Adipocyte (in vitro differentiated cells): ENCODE measurements around the gene MYO1A.
A peak's percentile ranks its signal among the peaks of the same experiment; 100 is the strongest.
"Not testable (repeated sequence)": the region's sequence is repeated elsewhere in the genome, so short reads cannot be mapped to it uniquely, and the experiment has no call there.

Experiments
- DNase-seq: peaks from one replicate; pipeline ENCODE4 v3.0.0-alpha.2; 2015; ENCODE audit warnings: low read depth
- H3K27me3 ChIP-seq: replicated peaks from 2 replicates; pipeline ENCODE4 v1.7.0; 2013; ENCODE audit warnings: mild to moderate bottlenecking, low read length, moderate library complexity; ENCODE audit not compliant: control insufficient read depth, insufficient read depth
- H3K36me3 ChIP-seq: 2 replicates; pipeline ENCODE4 v1.7.0; 2013; ENCODE audit warnings: low read length, mild to moderate bottlenecking, moderate library complexity; ENCODE audit not compliant: control insufficient read depth, insufficient read depth, severe bottlenecking
- H3K4me1 ChIP-seq: 2 replicates; pipeline ENCODE4 v1.7.0; 2013; ENCODE audit warnings: mild to moderate bottlenecking, low read length, moderate library complexity; ENCODE audit not compliant: control insufficient read depth, insufficient read depth
- H3K4me3 ChIP-seq: 2 replicates; pipeline ENCODE4 v1.7.0; 2013; ENCODE audit warnings: mild to moderate bottlenecking, low read length, moderate library complexity
- H3K9ac ChIP-seq: 2 replicates; pipeline ENCODE4 v1.7.0; 2013; ENCODE audit warnings: mild to moderate bottlenecking, low read length, moderate library complexity
- H3K9me3 ChIP-seq: 2 replicates; pipeline ENCODE4 v1.7.0; 2013; ENCODE audit warnings: mild to moderate bottlenecking, low read length, moderate library complexity; ENCODE audit not compliant: control insufficient read depth

The MYO1A gene

GRCh38 chr12:57027011-57027804 lies 22.7 kb downstream of the MYO1A start:
- Histone ChIP-seq H3K4me1 (no peaks in the 10 kb centered on the region), H3K9ac (no peak overlapping the region), H3K4me3 (no peak overlapping the region), H3K9me3 (no peaks in the 10 kb centered on the region), H3K36me3 (no peaks in the 10 kb centered on the region), H3K27me3 (peaks cover 58% of the 10 kb centered on the region)
- no peak for DNase-seq

DNA sequence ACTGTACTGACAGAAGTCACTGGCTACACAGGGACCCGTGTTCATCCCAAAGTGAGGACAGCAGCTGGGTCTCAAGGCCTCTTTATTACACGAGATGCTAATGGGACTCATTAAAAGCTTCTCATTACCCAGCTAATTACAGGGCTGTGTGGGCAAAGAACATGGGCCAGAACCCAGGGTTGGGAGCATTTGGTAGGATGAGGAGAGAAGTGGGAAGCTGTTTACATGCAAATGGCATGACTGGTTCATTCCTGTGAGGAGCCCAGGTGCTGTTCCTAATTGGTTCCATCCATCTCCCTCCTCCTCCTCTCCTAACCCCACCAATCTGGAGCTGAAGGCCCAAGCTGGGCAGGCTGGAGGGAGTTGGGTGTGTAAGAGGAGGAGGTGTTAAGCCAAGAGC lies 24.7 kb downstream of the MYO1A start:
- Histone ChIP-seq H3K9me3 (no peaks in the 10 kb centered on the region), H3K4me1 (no peaks in the 10 kb centered on the region), H3K9ac (no peak overlapping the region), H3K27me3 (peaks cover 44% of the 10 kb centered on the region), H3K36me3 (no peaks in the 10 kb centered on the region), H3K4me3 (no peak overlapping the region)
- DNase-seq, result no peak

DNA sequence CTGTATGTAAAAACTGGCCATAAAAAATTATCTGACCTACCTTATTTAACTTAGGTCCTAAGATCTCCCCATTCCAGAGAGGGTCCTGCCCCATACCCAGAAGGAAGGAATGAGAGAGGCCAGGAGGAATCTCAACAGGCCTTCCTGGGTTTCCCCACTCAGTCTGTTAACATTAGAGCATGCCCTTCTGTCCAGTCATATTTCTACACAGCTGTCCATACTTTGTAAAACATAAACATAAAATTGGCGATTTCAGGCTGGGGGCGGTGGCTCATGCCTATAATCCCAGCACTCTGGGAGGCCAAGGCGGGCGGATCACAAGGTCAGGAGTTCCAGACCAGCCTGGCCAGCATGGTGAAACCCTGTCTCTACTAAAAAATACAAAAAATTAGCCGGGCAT lies 27.6 kb downstream of the MYO1A start:
- peaks cover 21% of the 10 kb centered on the region for H3K27me3 ChIP-seq
- peak; percentile 23 for DNase-seq
- not testable (repeated sequence) for H3K9me3 ChIP-seq, H3K9ac ChIP-seq, H3K4me3 ChIP-seq, H3K4me1 ChIP-seq, H3K36me3 ChIP-seq

- DNase-seq, result no peak
- Histone ChIP-seq H3K9me3 (no peaks in the 10 kb centered on the region), H3K36me3 (no peaks in the 10 kb centered on the region), H3K9ac (no peak overlapping the region), H3K4me3 (no peak overlapping the region), H3K27me3 (peaks cover 16% of the 10 kb centered on the region), H3K4me1 (peaks cover 7% of the 10 kb centered on the region)
Observed at GRCh38 chr12:57019983-57020719, 29.8 kb downstream of the MYO1A start.

DNA sequence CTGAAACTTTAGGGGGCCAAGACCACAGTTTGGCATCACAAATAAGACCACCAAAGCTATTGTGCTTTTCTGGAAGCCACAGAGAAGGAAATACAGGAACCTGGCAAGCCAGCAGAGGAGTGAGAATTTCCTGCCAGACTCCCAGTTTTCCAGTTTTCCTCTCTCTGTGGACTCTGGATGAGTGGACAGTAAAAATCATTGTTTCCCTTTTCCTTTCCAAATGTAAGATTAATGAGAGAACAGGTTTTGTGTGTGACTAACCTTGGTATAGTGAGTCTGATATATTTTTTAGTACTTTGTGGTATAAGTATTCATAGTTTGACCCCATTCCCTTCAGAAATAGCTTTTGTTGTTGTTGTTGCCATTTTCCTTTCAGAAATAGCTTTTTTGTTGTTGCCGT lies 31.0 kb downstream of the MYO1A start:
- Histone ChIP-seq H3K9ac (no peak overlapping the region), H3K4me1 (peaks cover 7% of the 10 kb centered on the region), H3K9me3 (no peaks in the 10 kb centered on the region), H3K36me3 (no peaks in the 10 kb centered on the region), H3K4me3 (no peak overlapping the region), H3K27me3 (peaks cover 25% of the 10 kb centered on the region)
- DNase-seq, result no peak

GRCh38 chr12:57018353-57018752 lies 31.6 kb downstream of the MYO1A start:
- not testable (repeated sequence) for H3K9me3 ChIP-seq, H3K9ac ChIP-seq, H3K36me3 ChIP-seq, DNase-seq, H3K4me3 ChIP-seq, H3K4me1 ChIP-seq
- peaks cover 30% of the 10 kb centered on the region for H3K27me3 ChIP-seq

GRCh38 chr12:57016348-57016747 lies 33.6 kb downstream of the MYO1A start, which contains the start of gene TAC3:
TAC3 (minus strand) TSS chr12:57016529; CDS start chr12:57015797, 732 bp downstream.
- H3K9ac ChIP-seq, result no peak within 1 kb of the TSS
- no peaks in the 10 kb centered on the region for H3K9me3 ChIP-seq
- no peaks in the 10 kb centered on the region for H3K36me3 ChIP-seq
- no peak for DNase-seq
- no peak within 1 kb of the TSS for H3K4me3 ChIP-seq
- peaks cover 7% of the 10 kb centered on the region for H3K4me1 ChIP-seq
- peaks cover 38% of the 10 kb centered on the region for H3K27me3 ChIP-seq

GRCh38 chr12:57012600-57013465 lies 37.1 kb downstream of the MYO1A start:
- Histone ChIP-seq H3K9me3 (no peaks in the 10 kb centered on the region), H3K9ac (no peak overlapping the region), H3K4me3 (no peak overlapping the region), H3K4me1 (peaks cover 10% of the 10 kb centered on the region), H3K27me3 (peaks cover 38% of the 10 kb centered on the region), H3K36me3 (no peaks in the 10 kb centered on the region)
- DNase-seq, result no peak

DNA sequence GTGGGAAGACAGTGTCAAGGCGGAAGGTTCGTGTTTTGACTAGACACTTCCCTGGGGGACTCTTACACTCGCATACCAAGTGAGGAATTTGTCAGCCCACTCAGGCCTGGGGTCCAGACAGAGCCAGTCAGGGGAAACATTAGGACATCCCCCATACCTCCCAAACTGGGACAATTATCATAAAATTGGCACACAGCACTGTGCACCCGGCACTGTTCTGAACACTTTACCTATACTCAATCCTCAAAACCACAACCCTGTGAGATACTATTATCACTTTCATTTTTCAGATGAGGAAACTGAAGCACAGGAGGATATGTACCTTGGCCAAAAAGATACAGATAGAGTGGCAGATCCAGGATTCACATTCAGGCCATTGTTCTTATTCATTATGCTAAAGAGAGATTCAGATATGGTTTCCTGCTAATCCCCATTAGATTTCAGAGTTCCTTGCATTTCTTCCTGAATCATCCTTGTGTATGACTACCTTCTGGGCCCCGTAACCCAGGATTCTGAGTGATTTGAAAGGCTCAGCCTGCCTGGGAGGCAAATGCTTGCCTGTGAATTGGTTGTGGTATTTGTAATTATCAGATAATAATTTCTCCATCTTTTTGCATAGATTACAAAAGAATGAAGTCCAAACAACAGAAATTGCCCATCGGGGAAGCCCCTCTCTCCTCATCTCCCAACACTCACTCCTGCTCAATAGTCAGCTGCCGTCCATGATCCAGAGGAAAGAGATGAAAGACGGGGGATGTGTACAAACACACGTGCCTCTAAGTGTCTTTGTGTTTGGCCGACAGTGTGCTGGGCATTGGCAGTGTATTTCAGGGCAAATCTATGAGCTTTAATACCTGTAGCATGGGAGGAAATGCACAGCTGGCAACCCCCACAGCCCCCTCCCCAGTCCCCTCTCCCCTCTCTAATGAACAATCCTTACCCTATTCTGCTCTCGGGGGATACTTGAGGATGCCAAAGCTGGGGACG lies 38.2 kb downstream of the MYO1A start:
- H3K27me3 ChIP-seq, result peaks cover 38% of the 10 kb centered on the region
- peaks cover 12% of the 10 kb centered on the region for H3K4me1 ChIP-seq

GRCh38 chr12:57010627-57011247 lies 39.2 kb downstream of the MYO1A start:
- Histone ChIP-seq H3K9ac (no peak overlapping the region), H3K27me3 (peaks cover 31% of the 10 kb centered on the region), H3K36me3 (no peaks in the 10 kb centered on the region), H3K9me3 (no peaks in the 10 kb centered on the region), H3K4me3 (no peak overlapping the region), H3K4me1 (peaks cover 14% of the 10 kb centered on the region)
- no peak for DNase-seq

More for the DNA sequence above, 38.2 kb downstream of the MYO1A start:
- DNase-seq, result no peak
- Histone ChIP-seq H3K4me3 (no peak overlapping the region), H3K9ac (no peak overlapping the region), H3K36me3 (no peaks in the 10 kb centered on the region), H3K9me3 (no peaks in the 10 kb centered on the region)
